SK-N-SH treated with all-trans-retinoic acid at 6 μM for 48 hours (cell line): ENCODE data around the gene GSE1.

Source experiments
- ATAC-seq: fragments of 200-7000 bp; cut with Tn5 transposase; 3 replicates; pipeline ENCODE4 v1.9.1; 2020; ENCODE audit warnings: mild to moderate bottlenecking, moderate library complexity
- ARNTL ChIP-seq: fragments of 450-650 bp; formaldehyde crosslinking; IDR thresholded peaks from 2 replicates; pipeline ENCODE4 v1.5.0; 2020; ENCODE audit warnings: low read depth, mild to moderate bottlenecking, moderate library complexity, borderline replicate concordance
- CREB5 ChIP-seq: fragments of 250-450 bp; sonication (Bioruptor Pico); IDR thresholded peaks from 2 replicates; pipeline ENCODE4 v1.5.1; 2020; ENCODE audit warnings: low read depth, mild to moderate bottlenecking, moderate library complexity
- CSDC2 ChIP-seq: fragments of 250-450 bp; sonication (Bioruptor Pico); IDR thresholded peaks from 2 replicates; pipeline ENCODE4 v1.5.0; 2020; ENCODE audit warnings: mild to moderate bottlenecking, moderate library complexity
- CSRNP3 ChIP-seq: fragments of 250-450 bp; sonication (Bioruptor Pico); IDR thresholded peaks from 2 replicates; pipeline ENCODE4 v1.5.1; 2021; ENCODE audit warnings: mild to moderate bottlenecking, moderate library complexity
- ESRRG ChIP-seq: fragments of 250-450 bp; sonication (Bioruptor Pico); IDR thresholded peaks from 2 replicates; pipeline ENCODE4 v1.6.1; 2021; ENCODE audit warnings: mild to moderate bottlenecking
- ISL1 ChIP-seq: fragments of 250-450 bp; sonication (Bioruptor Pico); IDR thresholded peaks from 2 replicates; pipeline ENCODE4 v2.1.2; 2022; ENCODE audit warnings: mild to moderate bottlenecking, moderate library complexity
- OSR1 ChIP-seq: fragments of 250-450 bp; sonication (Bioruptor Pico); IDR thresholded peaks from 2 replicates; pipeline ENCODE4 v1.8.0; 2022; ENCODE audit warnings: moderate library complexity, mild to moderate bottlenecking, inconsistent platforms
- PATZ1 ChIP-seq: fragments of 250-450 bp; sonication (Bioruptor Pico); IDR thresholded peaks from 2 replicates; pipeline ENCODE4 v1.8.0; 2020; ENCODE audit warnings: mild to moderate bottlenecking, moderate library complexity, borderline replicate concordance
- POU6F1 ChIP-seq: fragments of 250-450 bp; sonication (Bioruptor Pico); IDR thresholded peaks from 2 replicates; pipeline ENCODE4 v1.8.0; 2021; ENCODE audit warnings: low read depth, mild to moderate bottlenecking, moderate library complexity, borderline replicate concordance
- PPARA ChIP-seq: fragments of 250-450 bp; sonication (Bioruptor Pico); IDR thresholded peaks from 2 replicates; pipeline ENCODE4 v1.5.0; 2020; ENCODE audit warnings: mild to moderate bottlenecking, borderline replicate concordance
- RARB ChIP-seq: fragments of 250-450 bp; sonication (Bioruptor Pico); IDR thresholded peaks from 2 replicates; pipeline ENCODE4 v1.8.0; 2021; ENCODE audit warnings: mild to moderate bottlenecking, moderate library complexity
- SNAI2 ChIP-seq: fragments of 250-450 bp; sonication (Bioruptor Pico); IDR thresholded peaks from 2 replicates; pipeline ENCODE4 v1.5.0; 2020; ENCODE audit warnings: mild to moderate bottlenecking, moderate library complexity
- TCF4 ChIP-seq: fragments of 250-450 bp; sonication (Bioruptor Pico); IDR thresholded peaks from 2 replicates; pipeline ENCODE4 v1.8.0; 2021; ENCODE audit warnings: mild to moderate bottlenecking, moderate library complexity, borderline replicate concordance
- TOX ChIP-seq: fragments of 250-450 bp; sonication (Bioruptor Pico); IDR thresholded peaks from 2 replicates; pipeline ENCODE4 v1.8.0; 2021; ENCODE audit warnings: mild to moderate bottlenecking, moderate library complexity, borderline replicate concordance
- TSHZ2 ChIP-seq: fragments of 250-450 bp; sonication (Bioruptor Pico); IDR thresholded peaks from 2 replicates; pipeline ENCODE4 v1.5.0; 2020; ENCODE audit warnings: mild to moderate bottlenecking, moderate library complexity
- ZC3H10 ChIP-seq: fragments of 250-450 bp; sonication (Bioruptor Pico); IDR thresholded peaks from 2 replicates; pipeline ENCODE4 v1.5.1; 2021; ENCODE audit warnings: mild to moderate bottlenecking, moderate library complexity
- ZFP30 ChIP-seq: fragments of 450-650 bp; formaldehyde crosslinking; IDR thresholded peaks from 2 replicates; pipeline ENCODE4 v1.5.0; 2022; ENCODE audit warnings: mild to moderate bottlenecking, moderate library complexity
- ZNF565 ChIP-seq: fragments of 450-650 bp; formaldehyde crosslinking; conservative IDR thresholded peaks from 2 replicates; pipeline ENCODE4 v1.5.0; 2020; ENCODE audit warnings: low read depth, mild to moderate bottlenecking, moderate library complexity
- ZNF70 ChIP-seq: fragments of 450-650 bp; formaldehyde crosslinking; IDR thresholded peaks from 2 replicates; pipeline ENCODE4 v1.5.0; 2020; ENCODE audit warnings: mild to moderate bottlenecking, moderate library complexity
- ZNF8 ChIP-seq: fragments of 450-650 bp; formaldehyde crosslinking; IDR thresholded peaks from 2 replicates; pipeline ENCODE4 v1.5.0; 2020; ENCODE audit warnings: mild to moderate bottlenecking, moderate library complexity

GSE1 gene

DNA sequence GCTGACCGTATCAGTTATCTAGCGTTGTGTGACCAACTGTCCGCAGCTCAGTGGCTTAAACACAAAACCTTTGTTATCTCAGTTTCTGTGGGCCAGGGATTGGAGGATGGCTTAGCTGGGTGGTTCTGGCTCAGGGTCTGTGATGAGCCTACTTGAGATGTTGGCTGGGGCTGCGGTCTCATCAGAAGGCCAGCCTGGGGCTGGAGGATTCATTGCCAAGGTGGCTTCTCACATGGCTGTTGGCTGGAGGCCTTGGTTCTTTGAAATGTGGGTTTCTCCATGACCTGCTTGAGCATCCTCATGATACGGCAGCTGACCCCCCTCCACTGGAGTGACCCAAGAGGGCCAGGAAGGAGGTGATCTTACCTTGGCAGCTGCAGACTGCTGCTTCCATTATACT lies 16.7 kb downstream of the GSE1 start:
- TF ChIP-seq ZNF70 (CRISPR knock-in tag): no peak
- TF ChIP-seq ZNF565: no peak
- no peak for TF ChIP-seq SNAI2 (CRISPR knock-in tag)
- no peak for ATAC-seq

DNA sequence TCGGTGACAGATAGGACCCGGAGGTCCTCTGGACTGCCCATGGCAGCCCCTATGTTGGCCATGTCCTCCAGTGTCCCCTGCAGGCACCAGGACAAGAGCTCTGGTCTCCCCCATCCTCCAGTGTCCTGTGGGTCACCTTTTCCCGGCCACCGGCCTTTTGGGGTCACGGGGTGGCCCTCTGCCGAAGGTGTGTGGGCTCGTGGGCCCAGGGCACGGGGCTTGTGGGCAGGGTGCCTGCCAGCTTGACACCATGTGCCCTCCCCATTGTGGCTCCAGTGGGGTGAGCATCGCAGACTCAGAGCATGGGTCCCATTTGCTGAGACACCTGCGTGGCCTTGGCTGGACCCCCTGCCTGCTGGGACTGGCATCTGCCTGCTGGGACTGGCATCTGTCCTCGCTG lies 18.1 kb downstream of the GSE1 start:
- ATAC-seq: no peak

More for the DNA sequence above, 18.1 kb downstream of the GSE1 start:
- TF ChIP-seq RARB (CRISPR knock-in tag) (no peak), ISL1 (no peak), ESRRG (CRISPR knock-in tag) (no peak), ZFP30 (CRISPR knock-in tag) (no peak), ZNF8 (CRISPR knock-in tag) (no peak), ZC3H10 (CRISPR knock-in tag) (no peak), SNAI2 (CRISPR knock-in tag) (no peak), CREB5 (CRISPR knock-in tag) (no peak), PPARA (no peak), OSR1 (CRISPR knock-in tag) (no peak), PATZ1 (CRISPR knock-in tag) (no peak), ARNTL (CRISPR knock-in tag) (no peak), CSDC2 (CRISPR knock-in tag) (no peak), CSRNP3 (CRISPR knock-in tag) (no peak), TCF4 (CRISPR knock-in tag) (no peak), ZNF565 (no peak), TSHZ2 (no peak), ZNF70 (CRISPR knock-in tag) (no peak), POU6F1 (CRISPR knock-in tag) (no peak), TOX (CRISPR knock-in tag) (no peak)
